Colon (tissue), 2 donors: Measurements from ENCODE around the gene FAM111B.
"Not testable (repeated sequence)": the region's sequence is repeated elsewhere in the genome, so short reads cannot be mapped to it uniquely, and the experiment has no call there.

Source experiments
- FAIRE-seq: peaks from 2 replicates; lab custom pipeline; 2012; peaks lifted over from hg19 to GRCh38; lab: Jason Lieb, UNC
- donor health status: control.
- donor health status: control.

Gene FAM111B

GRCh38 chr11:59106363-59107336 lies at the start of gene FAM111B:
TSS of gene FAM111B (plus strand) at chr11:59107237. CDS start at chr11:59109626, 2,389 bp downstream.
- FAIRE-seq: no peak

GRCh38 chr11:59058120-59059033 lies 48.7 kb upstream of the FAM111B start:
- FAIRE-seq: not testable (repeated sequence)

GRCh38 chr11:59060096-59060495 lies 46.9 kb upstream of the FAM111B start:
- not testable (repeated sequence) for FAIRE-seq

- no peak for FAIRE-seq
These were observed 44.2 kb upstream of the FAM111B start for GRCh38 chr11:59062602-59063529.

- not testable (repeated sequence) for FAIRE-seq
These were observed 42.9 kb upstream of the FAM111B start for GRCh38 chr11:59063996-59064727.

GRCh38 chr11:59069087-59069486 lies 38.0 kb upstream of the FAM111B start:
- no peak for FAIRE-seq

GRCh38 chr11:59076876-59077571 lies 30.0 kb upstream of the FAM111B start:
- no peak for FAIRE-seq

GRCh38 chr11:59078435-59078834 lies 28.6 kb upstream of the FAM111B start:
- no peak for FAIRE-seq

GRCh38 chr11:59079086-59079485 lies 28.0 kb upstream of the FAM111B start:
- no peak for FAIRE-seq

- not testable (repeated sequence) for FAIRE-seq
These were observed 26.6 kb upstream of the FAM111B start for GRCh38 chr11:59080421-59080820.

GRCh38 chr11:59081430-59082020 lies 25.5 kb upstream of the FAM111B start:
- not testable (repeated sequence) for FAIRE-seq

GRCh38 chr11:59086007-59086406 lies 21.0 kb upstream of the FAM111B start, which contains the start of gene GLYATL1B:
TSS of gene GLYATL1B (plus strand) at chr11:59086307. CDS start at chr11:59086307, 0 bp downstream.
- not testable (repeated sequence) for FAIRE-seq

- no peak for FAIRE-seq
These were observed 18.9 kb upstream of the FAM111B start for GRCh38 chr11:59088162-59088561.

GRCh38 chr11:59093576-59093975 lies 13.5 kb upstream of the FAM111B start:
- FAIRE-seq: not testable (repeated sequence)

- not testable (repeated sequence) for FAIRE-seq
These were observed 11.8 kb upstream of the FAM111B start for GRCh38 chr11:59095225-59095624.

- FAIRE-seq: not testable (repeated sequence)
These were observed 11.0 kb upstream of the FAM111B start for GRCh38 chr11:59095972-59096575.

GRCh38 chr11:59097113-59097708 lies 9.8 kb upstream of the FAM111B start:
- FAIRE-seq: no peak

GRCh38 chr11:59097938-59098337 lies 9.1 kb upstream of the FAM111B start:
- FAIRE-seq: not testable (repeated sequence)
